NCI-H187 (cell line): Measurements from ENCODE around the gene SULF2.

Experiments
- DNase-seq, 2 experiments: peaks; one replicate each; lab custom pipeline; 2025; lab: John Stamatoyannopoulos, UW

Gene SULF2

DNA sequence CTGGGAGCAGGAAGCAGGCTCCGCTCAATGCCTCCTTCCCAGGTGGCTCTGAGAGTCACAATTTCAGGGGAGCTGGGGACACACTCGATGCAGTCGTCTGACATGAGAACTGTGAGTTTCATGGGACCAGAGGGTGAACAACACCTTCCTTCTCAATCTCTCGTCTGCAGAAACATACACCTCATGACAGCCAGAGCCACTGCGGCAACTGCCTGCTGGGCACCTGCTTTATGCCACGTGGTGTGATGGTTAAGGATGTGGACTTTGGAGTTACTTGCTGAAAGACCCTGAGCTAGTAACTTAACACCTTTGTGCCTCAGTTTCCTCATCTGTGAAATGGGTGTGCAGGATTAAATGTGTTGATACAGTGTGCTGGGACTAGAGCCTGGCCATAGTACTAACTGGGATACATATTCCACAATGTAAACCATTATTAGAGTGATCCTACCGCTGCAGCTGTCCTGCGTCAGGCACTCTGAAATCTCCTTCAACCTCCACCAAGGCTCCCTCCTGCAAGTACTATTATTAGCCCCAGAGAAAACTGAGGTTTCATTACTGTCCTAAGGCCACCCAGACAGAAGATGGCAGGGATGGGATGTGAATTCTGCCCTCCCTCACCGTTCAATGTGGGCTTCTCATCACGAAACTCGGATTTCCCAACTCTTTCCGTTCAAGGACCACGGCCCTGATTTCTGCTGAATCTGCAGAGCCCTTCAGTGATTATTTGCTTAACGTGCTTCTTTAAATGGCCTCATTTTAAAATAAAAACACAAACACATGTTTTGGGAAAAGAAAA, 24.4 kb downstream of the SULF2 start:
- DNase-seq, result no peak

- no peak for DNase-seq
Observed at GRCh38 chr20:47758517-47759450, 26.5 kb downstream of the SULF2 start.

- DNase-seq, result no peak
Observed at GRCh38 chr20:47757145-47758035, 27.9 kb downstream of the SULF2 start.

GRCh38 chr20:47754946-47755652, 30.2 kb downstream of the SULF2 start:
- no peak for DNase-seq

GRCh38 chr20:47754388-47754715, 30.9 kb downstream of the SULF2 start:
- DNase-seq, result no peak

DNA sequence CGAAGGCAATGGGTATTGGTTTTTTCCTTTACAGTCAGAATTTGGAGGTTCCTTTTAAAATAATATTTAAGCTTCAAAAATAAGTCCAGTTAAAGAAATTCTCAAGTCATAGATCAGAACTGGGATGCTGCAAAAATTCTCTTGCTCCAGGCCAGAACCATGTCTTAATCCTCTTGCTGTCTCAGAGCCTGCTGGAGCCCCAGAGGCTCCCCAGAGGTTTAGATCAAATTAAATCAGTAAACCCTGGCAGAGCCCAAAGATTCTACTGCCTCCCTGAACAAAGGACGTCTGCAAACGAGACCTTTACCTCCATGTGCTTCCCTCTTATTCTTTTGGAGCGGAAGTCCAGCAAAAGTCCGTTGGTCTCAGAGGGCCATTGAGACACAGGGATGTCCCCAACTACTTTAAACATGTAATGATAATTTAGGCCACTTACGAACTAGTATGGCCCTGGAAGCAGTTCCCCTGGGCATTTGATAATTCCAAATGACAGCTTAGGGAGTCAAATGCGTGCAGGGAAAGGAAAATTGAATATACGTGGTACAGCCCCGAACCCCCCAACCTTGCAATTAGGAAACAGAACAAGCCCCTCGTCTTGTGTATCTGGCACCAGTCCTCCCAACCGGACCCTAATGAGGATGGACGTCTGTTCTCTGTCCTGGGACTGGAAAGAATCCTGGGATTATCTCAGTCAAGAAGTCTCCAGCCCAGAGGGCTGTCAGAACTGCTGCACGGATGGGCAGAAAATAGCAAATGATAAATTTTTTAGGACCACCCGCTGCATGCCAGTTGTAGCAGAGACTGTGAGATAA, 31.5 kb downstream of the SULF2 start:
- DNase-seq, result no peak

GRCh38 chr20:47751449-47751848, 33.8 kb downstream of the SULF2 start:
- DNase-seq, result no peak

DNA sequence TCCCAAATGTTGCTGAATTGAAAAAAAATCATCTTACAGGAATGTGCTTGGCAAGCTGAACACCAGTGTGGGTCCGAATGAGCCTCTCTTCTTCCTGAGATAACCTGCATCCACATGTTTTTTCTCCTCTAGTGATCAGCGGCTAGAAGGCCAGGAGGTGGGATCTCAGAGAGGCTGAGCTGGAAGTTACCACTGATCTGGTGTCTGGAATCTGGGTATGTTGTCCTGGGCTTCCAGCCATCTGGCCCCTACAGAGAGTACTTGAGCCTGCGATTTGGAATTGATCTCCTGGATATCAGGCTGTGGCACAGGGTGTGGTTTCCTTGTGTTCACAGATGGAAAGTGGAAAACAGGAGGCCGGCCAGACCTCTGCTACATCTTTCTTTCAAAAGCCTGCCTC, 35.9 kb downstream of the SULF2 start:
- DNase-seq, result no peak

- no peak for DNase-seq
Observed at GRCh38 chr20:47748823-47749222, 36.5 kb downstream of the SULF2 start.

GRCh38 chr20:47748069-47748468, 37.2 kb downstream of the SULF2 start:
- DNase-seq, result no peak

- no peak for DNase-seq
Observed at GRCh38 chr20:47747669-47748031, 37.6 kb downstream of the SULF2 start.

DNA sequence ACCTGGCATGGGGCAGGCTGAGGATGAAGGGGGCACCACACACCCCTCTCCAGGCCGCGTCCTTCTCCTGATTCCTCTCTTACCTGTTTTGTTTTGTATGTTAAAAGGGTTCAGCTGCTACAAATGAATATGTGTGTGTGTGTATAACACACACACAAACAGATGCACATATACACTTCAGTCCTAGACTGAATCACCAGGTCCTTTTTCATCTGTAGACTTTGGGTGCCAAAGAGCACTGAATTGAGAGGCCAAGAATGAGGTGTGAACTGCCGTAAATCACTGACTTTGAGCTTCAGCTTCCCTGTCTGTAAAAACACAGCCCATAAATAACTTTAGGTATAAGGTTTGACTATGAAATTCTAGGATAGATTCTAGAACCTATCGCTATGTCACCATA, 40.5 kb downstream of the SULF2 start:
- DNase-seq, result no peak

DNA sequence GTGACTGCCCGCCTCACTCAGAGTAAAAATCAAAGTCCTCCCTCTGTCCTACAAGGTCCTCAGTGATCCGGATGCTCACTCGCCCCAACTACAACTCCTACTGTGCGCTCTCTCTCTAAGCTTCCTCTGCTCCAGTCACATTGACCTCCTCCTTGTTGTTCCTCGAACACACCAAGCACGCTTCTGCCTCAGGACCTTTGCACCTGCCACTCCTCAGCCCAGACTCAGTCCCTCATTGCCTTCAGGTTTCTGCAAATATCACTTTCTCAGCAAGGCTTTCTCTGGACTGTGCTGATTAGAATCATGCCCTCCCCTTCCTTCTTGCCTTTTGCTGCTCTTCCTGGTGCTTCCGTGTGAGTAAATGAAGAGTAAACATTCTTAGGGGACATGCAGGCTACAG, 41.6 kb downstream of the SULF2 start:
- DNase-seq, result no peak

- no peak for DNase-seq
Observed at GRCh38 chr20:47741669-47742608, 43.3 kb downstream of the SULF2 start.

- DNase-seq, result no peak
Observed at GRCh38 chr20:47740862-47741184, 44.5 kb downstream of the SULF2 start.

- DNase-seq, result no peak
Observed at GRCh38 chr20:47740121-47740861, 45.0 kb downstream of the SULF2 start.

GRCh38 chr20:47737923-47738322, 47.4 kb downstream of the SULF2 start:
- DNase-seq, result no peak

GRCh38 chr20:47736570-47737152, 48.6 kb downstream of the SULF2 start:
- DNase-seq, result no peak
